AG09319 (cell line): Measurements from ENCODE around the gene SLAIN2.

ENCODE experiments used
- DNase-seq: peaks from one replicate; pipeline ENCODE4 v3.0.0-alpha.2; 2010; ENCODE audit warnings: low read depth; ENCODE audit errors: extremely low read depth
- TF ChIP-seq, protein P1 (sequence below): IDR thresholded peaks from 2 replicates; pipeline ENCODE4 v1.5.1; 2011; ENCODE audit warnings: low read depth, mild to moderate bottlenecking, inconsistent platforms, low read length, moderate library complexity

The SLAIN2 gene

GRCh38 chr4:48352793-48353192 lies 11.5 kb downstream of the SLAIN2 start:
- no peak for DNase-seq
- TF ChIP-seq, protein P1, sequence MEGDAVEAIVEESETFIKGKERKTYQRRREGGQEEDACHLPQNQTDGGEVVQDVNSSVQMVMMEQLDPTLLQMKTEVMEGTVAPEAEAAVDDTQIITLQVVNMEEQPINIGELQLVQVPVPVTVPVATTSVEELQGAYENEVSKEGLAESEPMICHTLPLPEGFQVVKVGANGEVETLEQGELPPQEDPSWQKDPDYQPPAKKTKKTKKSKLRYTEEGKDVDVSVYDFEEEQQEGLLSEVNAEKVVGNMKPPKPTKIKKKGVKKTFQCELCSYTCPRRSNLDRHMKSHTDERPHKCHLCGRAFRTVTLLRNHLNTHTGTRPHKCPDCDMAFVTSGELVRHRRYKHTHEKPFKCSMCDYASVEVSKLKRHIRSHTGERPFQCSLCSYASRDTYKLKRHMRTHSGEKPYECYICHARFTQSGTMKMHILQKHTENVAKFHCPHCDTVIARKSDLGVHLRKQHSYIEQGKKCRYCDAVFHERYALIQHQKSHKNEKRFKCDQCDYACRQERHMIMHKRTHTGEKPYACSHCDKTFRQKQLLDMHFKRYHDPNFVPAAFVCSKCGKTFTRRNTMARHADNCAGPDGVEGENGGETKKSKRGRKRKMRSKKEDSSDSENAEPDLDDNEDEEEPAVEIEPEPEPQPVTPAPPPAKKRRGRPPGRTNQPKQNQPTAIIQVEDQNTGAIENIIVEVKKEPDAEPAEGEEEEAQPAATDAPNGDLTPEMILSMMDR: no peak

DNA sequence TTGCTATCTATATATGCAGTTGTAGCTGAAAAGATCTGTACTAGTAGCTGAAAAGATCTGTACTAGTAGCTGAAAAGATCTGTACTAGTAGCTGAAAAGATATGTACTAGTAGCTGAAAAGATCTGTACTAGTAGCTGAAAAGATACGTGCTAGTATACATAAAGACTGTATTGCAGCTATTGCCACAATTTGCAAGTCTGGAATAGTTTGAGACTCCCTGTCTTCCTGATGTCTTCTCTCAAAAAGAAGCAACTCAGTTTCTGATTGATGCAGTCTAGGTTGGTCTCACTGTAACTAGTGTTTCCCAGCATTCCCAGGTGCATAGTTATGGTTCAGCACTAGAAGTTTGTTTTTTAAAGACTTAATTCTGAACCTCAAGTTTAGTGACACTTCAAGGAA lies 15.0 kb downstream of the SLAIN2 start:
- TF ChIP-seq, protein P1: no peak

DNA sequence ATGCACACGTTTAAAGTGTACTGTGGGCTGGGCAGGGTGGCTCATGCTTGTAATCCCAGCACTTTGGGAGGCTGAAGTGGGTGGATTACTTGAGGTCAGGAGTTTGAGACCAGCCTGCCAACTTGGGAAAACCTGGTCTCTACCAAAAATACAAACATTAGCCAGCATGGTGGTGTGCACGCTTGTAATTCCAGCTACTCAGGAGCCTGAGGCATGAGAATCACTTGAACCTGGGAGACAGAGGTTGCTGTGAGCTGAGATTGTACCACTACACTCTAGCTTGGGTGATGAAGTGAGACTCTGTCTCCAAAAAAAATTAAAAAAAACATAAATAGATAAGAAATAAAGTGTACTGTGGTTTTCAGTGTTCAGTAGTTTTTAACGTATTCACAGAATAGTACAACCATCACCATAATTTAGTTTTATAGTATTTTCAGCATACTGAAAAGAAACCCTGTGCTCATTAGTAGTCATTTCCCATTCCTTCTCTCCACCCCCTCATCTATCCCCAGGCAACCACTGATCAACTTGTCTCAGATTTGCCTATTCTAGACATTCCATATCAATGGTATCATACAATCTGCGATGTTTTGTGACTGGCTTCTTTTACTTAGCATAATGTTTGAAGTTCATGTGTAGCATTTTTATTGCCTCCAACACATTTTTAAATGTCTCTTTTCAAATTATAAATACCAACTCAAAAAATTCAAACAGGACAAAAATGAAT lies 19.1 kb downstream of the SLAIN2 start:
- no peak for DNase-seq
- TF ChIP-seq, protein P1: no peak

More for the DNA sequence above, 15.0 kb downstream of the SLAIN2 start:
- no peak for DNase-seq

DNA sequence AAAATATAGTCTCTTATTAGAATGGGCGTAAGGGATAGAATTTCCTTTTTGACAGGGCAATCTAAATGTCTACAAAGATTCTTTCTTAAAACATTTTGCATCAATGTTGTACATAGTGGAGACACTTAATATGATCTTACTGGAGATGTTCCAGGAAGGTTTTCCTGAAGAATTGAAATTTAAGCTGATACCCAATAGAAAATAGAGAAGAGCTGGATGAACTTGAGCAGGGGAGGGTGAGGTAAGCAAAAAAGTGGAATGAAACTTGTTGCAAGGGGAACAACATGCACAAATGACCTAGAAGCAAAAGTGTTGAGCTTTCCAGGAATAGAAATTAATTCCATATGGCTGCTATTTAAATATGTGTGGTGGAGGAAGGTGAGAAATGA lies 19.7 kb downstream of the SLAIN2 start:
- TF ChIP-seq, protein P1: no peak
- peak; percentile 19 for DNase-seq

DNA sequence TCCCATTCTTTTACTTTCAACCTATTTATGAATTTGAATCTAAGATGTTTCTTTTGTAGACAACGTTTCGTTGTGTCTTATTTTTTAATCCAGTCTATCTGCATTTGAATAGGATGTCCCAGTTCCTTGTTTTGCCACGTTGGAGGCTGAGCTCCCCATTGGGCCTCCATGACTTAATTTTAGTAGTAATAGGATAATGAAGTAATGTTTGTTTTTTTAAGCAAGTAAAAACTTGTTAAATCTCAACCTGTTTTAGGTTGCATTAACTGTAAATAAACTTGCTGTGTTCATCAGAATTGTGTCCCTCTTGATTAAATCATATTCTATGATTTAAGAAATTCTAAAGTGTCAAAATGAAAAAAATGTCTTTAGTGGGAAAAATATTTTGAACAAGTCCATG lies 25.3 kb downstream of the SLAIN2 start:
- DNase-seq: no peak
- TF ChIP-seq, protein P1: no peak

- TF ChIP-seq, protein P1: no peak
- no peak for DNase-seq
Observed at GRCh38 chr4:48367016-48367415, 25.7 kb downstream of the SLAIN2 start.

- no peak for DNase-seq
- TF ChIP-seq, protein P1: no peak
Observed at GRCh38 chr4:48368389-48368788, 27.1 kb downstream of the SLAIN2 start.
